GM23338 (cell line): ENCODE results near the gene KIF27.

Source experiments
- CREB1 ChIP-seq: fragments of 250-450 bp; sonication (Bioruptor Pico); IDR thresholded peaks from 2 replicates; pipeline ENCODE4 v1.5.0; 2020; ENCODE audit warnings: low read depth, mild to moderate bottlenecking, moderate library complexity
- CTCF ChIP-seq, 2 experiments: fragments of 200-600 bp in 1 of 2; sonication (generic) in 1 of 2; conservative IDR thresholded peaks; 2 replicates each; pipeline versions ENCODE4 v1.5.1 to v1.6.1; 2016 to 2017; ENCODE audit warnings: antibody characterized with exemption in 2 of 2, low read depth in 2 of 2, mild to moderate bottlenecking in 2 of 2, moderate library complexity in 1 of 2
- EZH2 ChIP-seq: fragments of 200-600 bp; sonication (generic); IDR thresholded peaks from one replicate; pipeline ENCODE4 v1.8.0; 2017; ENCODE audit warnings: antibody characterized with exemption, mild to moderate bottlenecking, low read depth; ENCODE audit not compliant: unreplicated experiment
- EZH2phosphoT487 ChIP-seq: fragments of 200-600 bp; sonication (generic); IDR thresholded peaks from one replicate; pipeline ENCODE4 v1.8.1; 2018; ENCODE audit warnings: antibody characterized with exemption; ENCODE audit not compliant: unreplicated experiment
- JUNB ChIP-seq: IDR thresholded peaks from one replicate; pipeline ENCODE4 v1.6.1; 2016; ENCODE audit warnings: antibody characterized with exemption; ENCODE audit not compliant: unreplicated experiment
- POLR2AphosphoS5 ChIP-seq: IDR thresholded peaks from 2 replicates; pipeline ENCODE4 v1.6.1; 2016; ENCODE audit warnings: antibody characterized with exemption, low read depth
- REST ChIP-seq: IDR thresholded peaks from one replicate; pipeline ENCODE4 v1.6.1; 2018; ENCODE audit warnings: antibody characterized with exemption; ENCODE audit not compliant: unreplicated experiment
- STAT1 ChIP-seq: IDR thresholded peaks from one replicate; pipeline ENCODE4 v1.6.1; 2016; ENCODE audit warnings: antibody characterized with exemption; ENCODE audit not compliant: unreplicated experiment
- ZNF331 ChIP-seq: fragments of 250-450 bp; sonication (Bioruptor Pico); IDR thresholded peaks from 2 replicates; pipeline ENCODE4 v1.5.0; 2020; ENCODE audit warnings: low read depth, mild to moderate bottlenecking, moderate library complexity

- TF ChIP-seq EZH2 (no peak), EZH2phosphoT487 (no peak), CTCF (conservative IDR thresholded peaks at IDR 0.05; ENCODE audit: low read depth in 2 of 2) (no peak), POLR2AphosphoS5 (peak; percentile 24), REST (no peak), STAT1 (no peak), JUNB (no peak), CREB1 (CRISPR knock-in tag) (peak; percentile 43; the same call in 1 of the 2 replicates), ZNF331 (CRISPR knock-in tag) (no peak)
These were observed 44.3 kb upstream of the KIF27 start for GRCh38 chr9:83965350-83966208.
